Smooth muscle cell (in vitro differentiated cells): Measurements from ENCODE around the gene GTF2F1. TPM values are rescaled to one million over a fixed set of nuclear protein-coding genes. Genes with fewer than 3 reads are reported as not detected.

ENCODE experiments used
- DNase-seq: peaks from one replicate; lab custom pipeline; 2025; ENCODE audit not compliant: unreplicated experiment; lab: John Stamatoyannopoulos, UW
- H2AFZ ChIP-seq: fragments of 200-600 bp; sonication (generic); 2 replicates; pipeline ENCODE4 v1.6.0; 2016; ENCODE audit warnings: antibody characterized with exemption, low read depth, mild to moderate bottlenecking
- H3F3A ChIP-seq: fragments of 200-600 bp; sonication (generic); 2 replicates; pipeline ENCODE4 v1.6.0; 2017; ENCODE audit warnings: antibody characterized with exemption, low read depth
- H3K27ac ChIP-seq: fragments of 200-600 bp; sonication (generic); 2 replicates; pipeline ENCODE4 v1.5.1; 2016; ENCODE audit warnings: low read depth, mild to moderate bottlenecking
- H3K27me3 ChIP-seq: fragments of 200-600 bp; sonication (generic); 2 replicates; pipeline ENCODE4 v1.6.1; 2016; ENCODE audit warnings: low read depth, mild to moderate bottlenecking
- H3K36me3 ChIP-seq: fragments of 200-600 bp; sonication (generic); 2 replicates; pipeline ENCODE4 v1.5.1; 2016; ENCODE audit warnings: low read depth
- H3K4me1 ChIP-seq: fragments of 200-600 bp; sonication (generic); 2 replicates; pipeline ENCODE4 v1.5.1; 2016; ENCODE audit warnings: low read depth
- H3K4me2 ChIP-seq: fragments of 200-600 bp; sonication (generic); 2 replicates; pipeline ENCODE4 v1.6.0; 2016; ENCODE audit warnings: mild to moderate bottlenecking
- H3K4me3 ChIP-seq: fragments of 200-600 bp; sonication (generic); 2 replicates; pipeline ENCODE4 v1.5.1; 2016; ENCODE audit warnings: mild to moderate bottlenecking
- H3K79me2 ChIP-seq: fragments of 200-600 bp; sonication (generic); 2 replicates; pipeline ENCODE4 v1.6.0; 2016; ENCODE audit warnings: low read depth, mild to moderate bottlenecking
- H3K9ac ChIP-seq: fragments of 200-600 bp; sonication (generic); 2 replicates; pipeline ENCODE4 v1.6.0; 2016; ENCODE audit warnings: low read depth
- H3K9me3 ChIP-seq: fragments of 200-600 bp; sonication (generic); replicated peaks from 2 replicates; pipeline ENCODE4 v1.5.1; 2016; ENCODE audit warnings: low read depth
- H4K20me1 ChIP-seq: fragments of 200-600 bp; sonication (generic); 2 replicates; pipeline ENCODE4 v1.6.0; 2016; ENCODE audit warnings: low read depth
- WGBS: methylation state at CpG from one replicate; pipeline ENCODE4 v1.1.7; 2016; ENCODE audit warnings: low lambda C conversion rate; 5-methylcytosine and 5-hydroxymethylcytosine counted together
- polyA plus RNA-seq: library from polyadenylated mRNA; unstranded; fragments of >200 nt; fragmentation: Nextera tagmentation; extraction: Ambion mirVana; gene quantifications from 2 replicates; pipeline ENCODE4 v1.2.1, GENCODE V29; 2016
- total RNA-seq: library from RNA; depleted of rRNA; stranded (reverse); fragments of >200 nt; gene quantifications from 2 replicates; pipeline ENCODE4 v1.2.3, GENCODE V29; 2014
- TF ChIP-seq, protein P1 (sequence below): fragments of 200-600 bp; sonication (generic); IDR thresholded peaks from 2 replicates; pipeline ENCODE4 v1.5.1; 2017; ENCODE audit warnings: borderline replicate concordance, mild to moderate bottlenecking, antibody characterized with exemption; ENCODE audit not compliant: insufficient read depth, poor library complexity, severe bottlenecking

Gene GTF2F1
- total and polyA plus RNA-seq, 2 experiments from 2014 or later = 34.7 to 65.8 TPM

DNA sequence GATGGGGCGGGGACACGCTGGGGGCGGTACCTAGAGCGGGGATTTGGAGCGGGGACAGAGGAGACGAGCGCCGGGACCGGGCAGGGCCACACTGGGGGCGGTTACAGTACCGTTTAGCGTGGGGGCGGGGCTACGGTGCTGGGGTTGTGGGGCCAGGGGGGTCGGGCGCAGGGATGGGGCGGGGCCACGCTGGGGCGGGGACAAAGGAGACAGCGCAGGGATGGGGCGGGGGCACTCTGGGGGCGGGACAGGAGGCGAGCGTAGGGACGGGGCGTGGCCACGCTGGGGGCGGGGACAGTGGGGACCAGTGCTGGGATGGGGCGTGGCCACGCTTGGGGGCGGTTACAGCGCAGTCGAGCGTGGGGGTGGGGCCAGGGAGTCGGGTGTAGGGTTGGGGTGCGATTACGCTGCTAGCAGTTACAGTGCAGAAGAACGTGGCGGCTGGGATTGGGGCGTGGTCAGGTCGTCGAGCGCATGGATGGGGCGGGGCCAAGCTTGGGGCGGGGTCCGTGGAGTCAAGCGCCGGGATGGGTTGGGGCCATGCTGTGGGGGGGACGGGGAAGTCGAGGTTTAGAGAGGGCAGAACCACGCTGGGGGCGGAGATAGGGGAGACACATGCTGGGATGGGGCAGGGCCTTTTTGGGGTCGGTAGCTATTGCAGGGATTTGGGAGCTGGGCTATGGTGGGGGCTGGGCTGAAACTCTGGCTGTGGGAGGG, 19.7 kb downstream of the GTF2F1 start:
- H3F3A ChIP-seq = peaks cover 10% of the 10 kb centered on the region
- H2AFZ ChIP-seq = peak overlapping the region; percentile 86
- H3K36me3 ChIP-seq = no peaks in the 10 kb centered on the region
- H3K27ac ChIP-seq = peak overlapping the region; percentile 94
- no peaks in the 10 kb centered on the region for H3K9me3 ChIP-seq
- no peaks in the 10 kb centered on the region for H3K27me3 ChIP-seq
- H3K79me2 ChIP-seq = no peaks in the 10 kb centered on the region
- peak overlapping the region; percentile 87 for H3K9ac ChIP-seq
- DNase-seq = peak; percentile 98
- WGBS = 0% methylated on average over 5 of the region's 53 CpGs
- H3K4me2 ChIP-seq = peak overlapping the region; percentile 86
- H3K4me1 ChIP-seq = peaks cover 5% of the 10 kb centered on the region
- H4K20me1 ChIP-seq = no peaks in the 10 kb centered on the region
- peak overlapping the region; percentile 81 for H3K4me3 ChIP-seq
- TF ChIP-seq, protein P1, sequence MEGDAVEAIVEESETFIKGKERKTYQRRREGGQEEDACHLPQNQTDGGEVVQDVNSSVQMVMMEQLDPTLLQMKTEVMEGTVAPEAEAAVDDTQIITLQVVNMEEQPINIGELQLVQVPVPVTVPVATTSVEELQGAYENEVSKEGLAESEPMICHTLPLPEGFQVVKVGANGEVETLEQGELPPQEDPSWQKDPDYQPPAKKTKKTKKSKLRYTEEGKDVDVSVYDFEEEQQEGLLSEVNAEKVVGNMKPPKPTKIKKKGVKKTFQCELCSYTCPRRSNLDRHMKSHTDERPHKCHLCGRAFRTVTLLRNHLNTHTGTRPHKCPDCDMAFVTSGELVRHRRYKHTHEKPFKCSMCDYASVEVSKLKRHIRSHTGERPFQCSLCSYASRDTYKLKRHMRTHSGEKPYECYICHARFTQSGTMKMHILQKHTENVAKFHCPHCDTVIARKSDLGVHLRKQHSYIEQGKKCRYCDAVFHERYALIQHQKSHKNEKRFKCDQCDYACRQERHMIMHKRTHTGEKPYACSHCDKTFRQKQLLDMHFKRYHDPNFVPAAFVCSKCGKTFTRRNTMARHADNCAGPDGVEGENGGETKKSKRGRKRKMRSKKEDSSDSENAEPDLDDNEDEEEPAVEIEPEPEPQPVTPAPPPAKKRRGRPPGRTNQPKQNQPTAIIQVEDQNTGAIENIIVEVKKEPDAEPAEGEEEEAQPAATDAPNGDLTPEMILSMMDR = no peak

DNA sequence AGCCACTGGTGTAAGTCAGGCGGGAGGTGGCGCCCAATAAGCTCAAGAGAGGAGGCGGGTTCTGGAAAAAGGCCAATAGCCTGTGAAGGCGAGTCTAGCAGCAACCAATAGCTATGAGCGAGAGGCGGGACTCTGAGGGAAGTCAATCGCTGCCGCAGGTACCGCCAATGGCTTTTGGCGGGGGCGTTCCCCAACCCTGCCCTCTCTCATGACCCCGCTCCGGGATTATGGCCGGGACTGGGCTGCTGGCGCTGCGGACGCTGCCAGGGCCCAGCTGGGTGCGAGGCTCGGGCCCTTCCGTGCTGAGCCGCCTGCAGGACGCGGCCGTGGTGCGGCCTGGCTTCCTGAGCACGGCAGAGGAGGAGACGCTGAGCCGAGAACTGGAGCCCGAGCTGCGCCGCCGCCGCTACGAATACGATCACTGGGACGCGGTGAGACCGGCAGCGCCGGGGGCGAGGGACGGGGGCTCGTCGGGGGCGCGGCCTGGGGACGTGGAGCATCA, 20.3 kb downstream of the GTF2F1 start, which contains the start of gene ALKBH7:
TSS of gene ALKBH7 (plus strand) at position 201 of the 502 bp plus-strand sequence. CDS start at position 228, 27 bp downstream.
- H3K27me3 ChIP-seq = no peaks in the 10 kb centered on the region
- peaks cover 5% of the 10 kb centered on the region for H3K4me1 ChIP-seq
- whole genome bisulfite sequencing = 1% methylated on average over 44 of the region's 47 CpGs
- H4K20me1 ChIP-seq = no peaks in the 10 kb centered on the region
- H3F3A ChIP-seq = peaks cover 9% of the 10 kb centered on the region
- TF ChIP-seq, protein P1 = no peak
- no peaks in the 10 kb centered on the region for H3K36me3 ChIP-seq
- no peaks in the 10 kb centered on the region for H3K9me3 ChIP-seq
- peak within 1 kb of the TSS; percentile 87 for H3K9ac ChIP-seq
- peak within 1 kb of the TSS; percentile 81 for H3K4me3 ChIP-seq
- H3K27ac ChIP-seq = peak within 1 kb of the TSS; percentile 94
- peak; percentile 98 for DNase-seq
- H3K79me2 ChIP-seq = no peaks in the 10 kb centered on the region
- H3K4me2 ChIP-seq = peak within 1 kb of the TSS; percentile 86
- peak within 1 kb of the TSS; percentile 86 for H2AFZ ChIP-seq

GRCh38 chr19:6364353-6364752, 28.6 kb downstream of the GTF2F1 start:
- no peaks in the 10 kb centered on the region for H4K20me1 ChIP-seq
- peaks cover 5% of the 10 kb centered on the region for H3K4me1 ChIP-seq
- H2AFZ ChIP-seq = no peak overlapping the region
- WGBS = 97% methylated on average over 21 of the region's 21 CpGs
- TF ChIP-seq, protein P1 = no peak
- DNase-seq = no peak
- H3K36me3 ChIP-seq = no peaks in the 10 kb centered on the region
- no peak overlapping the region for H3K4me2 ChIP-seq
- H3K9ac ChIP-seq = no peak overlapping the region
- H3K79me2 ChIP-seq = peaks cover 12% of the 10 kb centered on the region
- H3K27ac ChIP-seq = no peak overlapping the region
- no peak overlapping the region for H3K4me3 ChIP-seq
- no peaks in the 10 kb centered on the region for H3K9me3 ChIP-seq
- H3F3A ChIP-seq = no peaks in the 10 kb centered on the region
- H3K27me3 ChIP-seq = no peaks in the 10 kb centered on the region
